ENCODE data around the gene RABGAP1L.

DNA sequence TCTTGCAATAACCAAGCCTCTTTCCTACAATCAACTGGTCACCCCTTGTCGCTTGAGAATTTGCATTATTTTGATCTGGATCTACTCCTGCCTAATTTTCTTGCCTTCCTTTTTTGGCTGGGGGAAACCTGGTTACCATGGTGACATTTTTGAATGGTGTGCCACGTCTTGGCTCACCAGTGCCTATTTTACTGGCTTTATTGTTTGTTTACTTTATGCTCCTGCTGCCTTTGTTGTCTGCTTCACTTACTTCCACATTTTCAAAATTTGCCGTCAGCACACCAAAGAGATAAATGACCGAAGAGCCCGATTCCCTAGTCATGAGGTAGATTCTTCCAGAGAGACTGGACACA is 289.2 kb downstream of the RABGAP1L start:
- TF ChIP-seq, protein P1, sequence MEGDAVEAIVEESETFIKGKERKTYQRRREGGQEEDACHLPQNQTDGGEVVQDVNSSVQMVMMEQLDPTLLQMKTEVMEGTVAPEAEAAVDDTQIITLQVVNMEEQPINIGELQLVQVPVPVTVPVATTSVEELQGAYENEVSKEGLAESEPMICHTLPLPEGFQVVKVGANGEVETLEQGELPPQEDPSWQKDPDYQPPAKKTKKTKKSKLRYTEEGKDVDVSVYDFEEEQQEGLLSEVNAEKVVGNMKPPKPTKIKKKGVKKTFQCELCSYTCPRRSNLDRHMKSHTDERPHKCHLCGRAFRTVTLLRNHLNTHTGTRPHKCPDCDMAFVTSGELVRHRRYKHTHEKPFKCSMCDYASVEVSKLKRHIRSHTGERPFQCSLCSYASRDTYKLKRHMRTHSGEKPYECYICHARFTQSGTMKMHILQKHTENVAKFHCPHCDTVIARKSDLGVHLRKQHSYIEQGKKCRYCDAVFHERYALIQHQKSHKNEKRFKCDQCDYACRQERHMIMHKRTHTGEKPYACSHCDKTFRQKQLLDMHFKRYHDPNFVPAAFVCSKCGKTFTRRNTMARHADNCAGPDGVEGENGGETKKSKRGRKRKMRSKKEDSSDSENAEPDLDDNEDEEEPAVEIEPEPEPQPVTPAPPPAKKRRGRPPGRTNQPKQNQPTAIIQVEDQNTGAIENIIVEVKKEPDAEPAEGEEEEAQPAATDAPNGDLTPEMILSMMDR (conservative IDR thresholded peaks at IDR 0.05; ENCODE audit: low read depth, low read length): no peak
- TF ChIP-seq SMC3 (IDR thresholded peaks at IDR 0.05; ENCODE audit: low read depth, low read length) (no peak), RCOR1 (IDR thresholded peaks at IDR 0.05; ENCODE audit: insufficient replicate concordance, low read length) (no peak), POLR2A (IDR thresholded peaks at IDR 0.05; ENCODE audit: low read depth, low read length) (no peak), MAFK (IDR thresholded peaks at IDR 0.05; ENCODE audit: low read depth, low read length) (no peak), CHD1 (IDR thresholded peaks at IDR 0.05; ENCODE audit: low read depth, low read length) (no peak), RFX5 (IDR thresholded peaks at IDR 0.05; ENCODE audit: low read depth, low read length) (no peak), CEBPB (IDR thresholded peaks at IDR 0.05; ENCODE audit: low read depth, low read length) (no peak)
- TF ChIP-seq, protein P2, sequence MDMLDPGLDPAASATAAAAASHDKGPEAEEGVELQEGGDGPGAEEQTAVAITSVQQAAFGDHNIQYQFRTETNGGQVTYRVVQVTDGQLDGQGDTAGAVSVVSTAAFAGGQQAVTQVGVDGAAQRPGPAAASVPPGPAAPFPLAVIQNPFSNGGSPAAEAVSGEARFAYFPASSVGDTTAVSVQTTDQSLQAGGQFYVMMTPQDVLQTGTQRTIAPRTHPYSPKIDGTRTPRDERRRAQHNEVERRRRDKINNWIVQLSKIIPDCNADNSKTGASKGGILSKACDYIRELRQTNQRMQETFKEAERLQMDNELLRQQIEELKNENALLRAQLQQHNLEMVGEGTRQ (IDR thresholded peaks at IDR 0.05; ENCODE audit: low read depth, low read length): no peak
- TF ChIP-seq, protein P3, sequence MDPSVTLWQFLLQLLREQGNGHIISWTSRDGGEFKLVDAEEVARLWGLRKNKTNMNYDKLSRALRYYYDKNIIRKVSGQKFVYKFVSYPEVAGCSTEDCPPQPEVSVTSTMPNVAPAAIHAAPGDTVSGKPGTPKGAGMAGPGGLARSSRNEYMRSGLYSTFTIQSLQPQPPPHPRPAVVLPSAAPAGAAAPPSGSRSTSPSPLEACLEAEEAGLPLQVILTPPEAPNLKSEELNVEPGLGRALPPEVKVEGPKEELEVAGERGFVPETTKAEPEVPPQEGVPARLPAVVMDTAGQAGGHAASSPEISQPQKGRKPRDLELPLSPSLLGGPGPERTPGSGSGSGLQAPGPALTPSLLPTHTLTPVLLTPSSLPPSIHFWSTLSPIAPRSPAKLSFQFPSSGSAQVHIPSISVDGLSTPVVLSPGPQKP (IDR thresholded peaks at IDR 0.05; ENCODE audit: borderline replicate concordance, low read depth, low read length): no peak
